WTC11 (cell line): ENCODE data around the gene CACNA2D3. TPM values are rescaled to one million over a fixed set of nuclear protein-coding genes. Genes with fewer than 3 reads are reported as not detected.

Experiments used
- ATAC-seq: fragments of 200-7000 bp; cut with Tn5 transposase; 2 replicates; pipeline ENCODE4 v1.10.0; 2021; ENCODE audit warnings: mild to moderate bottlenecking, moderate library complexity
- CTCF ChIA-PET: fragments of 300-600 bp; sonication (Branson Sonifier 250); formaldehyde crosslinking; loops from one replicate; lab custom pipeline; 2021; ENCODE audit warnings: antibody characterized with exemption; lab: Charles Lee
- POLR2A ChIA-PET: fragments of 350-600 bp; sonication (Branson Sonifier 250); formaldehyde crosslinking; loops from one replicate; lab custom pipeline; 2021; ENCODE audit warnings: antibody characterized with exemption; lab: Charles Lee
- DNase-seq: peaks from one replicate; pipeline ENCODE4 v3.0.0; 2021; ENCODE audit warnings: low spot score
- H3K27ac Mint-ChIP-seq: 2 replicates; pipeline ENCODE4 v1.8.0; 2021; ENCODE audit warnings: mixed read lengths
- H3K27me3 Mint-ChIP-seq: 2 replicates; pipeline ENCODE4 v1.8.0; 2021; ENCODE audit warnings: low read depth, mild to moderate bottlenecking, moderate library complexity, mixed read lengths
- H3K36me3 Mint-ChIP-seq: 2 replicates; pipeline ENCODE4 v1.8.0; 2021; ENCODE audit warnings: mixed read lengths
- H3K4me1 Mint-ChIP-seq: 2 replicates; pipeline ENCODE4 v1.8.0; 2022; ENCODE audit warnings: mixed read lengths
- H3K4me3 Mint-ChIP-seq: 2 replicates; pipeline ENCODE4 v1.8.0; 2021; ENCODE audit warnings: mild to moderate bottlenecking, moderate library complexity, mixed read lengths
- H3K9me3 Mint-ChIP-seq: 2 replicates; pipeline ENCODE4 v1.8.0; 2021; ENCODE audit warnings: mixed read lengths
- ATF2 ChIP-seq: sonication (generic); formaldehyde crosslinking; IDR thresholded peaks from 2 replicates; pipeline ENCODE4 v1.8.1; 2022; ENCODE audit warnings: low read depth, missing genetic modification reagents, borderline replicate concordance
- ATF6 ChIP-seq: sonication (generic); formaldehyde crosslinking; IDR thresholded peaks from 2 replicates; pipeline ENCODE4 v1.8.1; 2023; ENCODE audit warnings: mild to moderate bottlenecking, missing genetic modification reagents
- E2F1 ChIP-seq: sonication (generic); formaldehyde crosslinking; IDR thresholded peaks from 2 replicates; pipeline ENCODE4 v1.8.0; 2022; ENCODE audit warnings: mild to moderate bottlenecking, missing genetic modification reagents
- KAT7 ChIP-seq: sonication (generic); formaldehyde crosslinking; IDR thresholded peaks from 2 replicates; pipeline ENCODE4 v1.8.1; 2023; ENCODE audit warnings: missing genetic modification reagents, mild to moderate bottlenecking, borderline replicate concordance
- NFE2L1 ChIP-seq: sonication (generic); formaldehyde crosslinking; IDR thresholded peaks from 2 replicates; pipeline ENCODE4 v1.8.1; 2023; ENCODE audit warnings: missing genetic modification reagents
- NFYB ChIP-seq: sonication (generic); formaldehyde crosslinking; conservative IDR thresholded peaks from 2 replicates; pipeline ENCODE4 v1.8.0; 2022; ENCODE audit warnings: low read depth, missing genetic modification reagents
- NR3C1 ChIP-seq: sonication (generic); formaldehyde crosslinking; conservative IDR thresholded peaks from 2 replicates; pipeline ENCODE4 v1.8.1; 2023; ENCODE audit warnings: low read depth, mild to moderate bottlenecking, missing genetic modification reagents
- SMAD3 ChIP-seq: sonication (generic); formaldehyde crosslinking; IDR thresholded peaks from 2 replicates; pipeline ENCODE4 v1.8.0; 2022; ENCODE audit warnings: missing genetic modification reagents, mild to moderate bottlenecking, borderline replicate concordance
- SMAD4 ChIP-seq: sonication (generic); formaldehyde crosslinking; IDR thresholded peaks from 2 replicates; pipeline ENCODE4 v1.8.0; 2022; ENCODE audit warnings: mild to moderate bottlenecking, missing genetic modification reagents
- TP53 ChIP-seq: sonication (generic); formaldehyde crosslinking; IDR thresholded peaks from 2 replicates; pipeline ENCODE4 v1.8.1; 2023; ENCODE audit warnings: mild to moderate bottlenecking, missing genetic modification reagents
- USF1 ChIP-seq: sonication (generic); formaldehyde crosslinking; IDR thresholded peaks from 2 replicates; pipeline ENCODE4 v1.8.0; 2022; ENCODE audit warnings: mild to moderate bottlenecking, missing genetic modification reagents
- ZBTB21 ChIP-seq: sonication (generic); formaldehyde crosslinking; IDR thresholded peaks from 2 replicates; pipeline ENCODE4 v1.8.1; 2023; ENCODE audit warnings: mild to moderate bottlenecking, missing genetic modification reagents, borderline replicate concordance
- ZMAT4 ChIP-seq: fragments of 250-450 bp; sonication (Bioruptor Pico); IDR thresholded peaks from 2 replicates; pipeline ENCODE4 v1.9.0; 2021; ENCODE audit warnings: mild to moderate bottlenecking
- ZNF121 ChIP-seq: sonication (generic); formaldehyde crosslinking; IDR thresholded peaks from 2 replicates; pipeline ENCODE4 v1.8.0; 2023; ENCODE audit warnings: missing genetic modification reagents
- ZNF232 ChIP-seq: sonication (generic); formaldehyde crosslinking; IDR thresholded peaks from 2 replicates; pipeline ENCODE4 v1.8.0; 2022; ENCODE audit warnings: mild to moderate bottlenecking, missing genetic modification reagents
- ZNF263 ChIP-seq: sonication (generic); formaldehyde crosslinking; IDR thresholded peaks from 2 replicates; pipeline ENCODE4 v1.8.1; 2022; ENCODE audit warnings: low read depth, mild to moderate bottlenecking, moderate library complexity, missing genetic modification reagents
- ZNF423 ChIP-seq: fragments of 250-450 bp; sonication (Bioruptor Pico); IDR thresholded peaks from 2 replicates; pipeline ENCODE4 v2.1.2; 2022; ENCODE audit warnings: mild to moderate bottlenecking, moderate library complexity
- ZNF512 ChIP-seq: sonication (generic); formaldehyde crosslinking; IDR thresholded peaks from 2 replicates; pipeline ENCODE4 v1.8.1; 2022; ENCODE audit warnings: missing genetic modification reagents, borderline replicate concordance
- ZNF532 ChIP-seq: fragments of 250-450 bp; sonication (Bioruptor Pico); IDR thresholded peaks from 2 replicates; pipeline ENCODE4 v1.9.0; 2021; ENCODE audit warnings: mild to moderate bottlenecking, borderline replicate concordance
- ZNF671 ChIP-seq: fragments of 250-450 bp; sonication (Bioruptor Pico); IDR thresholded peaks from 2 replicates; pipeline ENCODE4 v1.8.0; 2021; ENCODE audit warnings: mild to moderate bottlenecking
- ZSCAN18 ChIP-seq: fragments of 250-450 bp; sonication (Bioruptor Pico); IDR thresholded peaks from 2 replicates; pipeline ENCODE4 v2.1.2; 2022; ENCODE audit warnings: mild to moderate bottlenecking, moderate library complexity
- total RNA-seq: library from RNA; stranded (reverse); gene quantifications from 3 replicates; pipeline ENCODE4 v1.2.3, GENCODE V29; 2021

Gene CACNA2D3
- total RNA-seq, 1 experiment from 2014 or later = 5.0 TPM

- ChIA-PET CTCF (no interaction called here), POLR2A (no interaction called here)
- H3K4me3 Mint-ChIP-seq = no peak overlapping the region
- no peaks in the 10 kb centered on the region for H3K4me1 Mint-ChIP-seq
- H3K9me3 Mint-ChIP-seq = peaks cover 6% of the 10 kb centered on the region
- ATAC-seq (no peak), DNase-seq (no peak)
- H3K36me3 Mint-ChIP-seq = peaks cover 13% of the 10 kb centered on the region
- no peaks in the 10 kb centered on the region for H3K27me3 Mint-ChIP-seq
- TF ChIP-seq ZNF532 (CRISPR knock-in tag) (no peak), ZNF121 (CRISPR knock-in tag) (no peak), ZNF512 (CRISPR knock-in tag) (no peak), ZNF232 (CRISPR knock-in tag) (no peak), ZMAT4 (CRISPR knock-in tag) (no peak), ZSCAN18 (CRISPR knock-in tag) (no peak), KAT7 (no peak), E2F1 (CRISPR knock-in tag) (no peak), TP53 (CRISPR knock-in tag) (no peak), NFE2L1 (CRISPR knock-in tag) (no peak), ZNF263 (no peak), ZBTB21 (CRISPR knock-in tag) (no peak), NR3C1 (CRISPR knock-in tag) (no peak), SMAD4 (CRISPR knock-in tag) (no peak), SMAD3 (CRISPR knock-in tag) (no peak), USF1 (CRISPR knock-in tag) (no peak), ZNF423 (CRISPR knock-in tag) (no peak)
- H3K27ac Mint-ChIP-seq = no peak overlapping the region
Measured at GRCh38 chr3:54917174-54917573, 794.8 kb downstream of the CACNA2D3 start.

GRCh38 chr3:54917862-54918261, 795.5 kb downstream of the CACNA2D3 start:
- DNase-seq = no peak
- Mint-ChIP-seq H3K27ac (no peak overlapping the region), H3K4me3 (no peak overlapping the region), H3K4me1 (no peaks in the 10 kb centered on the region), H3K27me3 (no peaks in the 10 kb centered on the region), H3K36me3 (peaks cover 6% of the 10 kb centered on the region), H3K9me3 (peaks cover 2% of the 10 kb centered on the region; the same call in 1 of the 2 replicates)
- ChIA-PET POLR2A (no interaction called here), CTCF (interaction anchor here (1.1 kb wide), 1 partner anchor 87 kb away, joined by 3 read pairs; no protein-coding TSS in a partner anchor)
- ATAC-seq = no peak
- no peak for TF ChIP-seq ATF6
- no peak for TF ChIP-seq ZNF671
- TF ChIP-seq ZSCAN18 (CRISPR knock-in tag) = no peak
- no peak for TF ChIP-seq NFE2L1 (CRISPR knock-in tag)
- no peak for TF ChIP-seq NFYB (CRISPR knock-in tag)
- TF ChIP-seq ATF2 (CRISPR knock-in tag) = no peak
